Lung (tissue), 12 donors: ENCODE measurements around the gene THY1. TPM values are rescaled to one million over a fixed set of nuclear protein-coding genes. Genes with fewer than 3 reads are reported as not detected.

Source experiments
- ATAC-seq: fragments of 200-7000 bp; cut with Tn5 transposase; one replicate; pipeline ENCODE4 v1.9.1; 2020; ENCODE audit warnings: moderate number of reproducible peaks; ENCODE audit not compliant: insufficient read depth, low FRiP score
- DNase-seq, 3 donors: peaks; one replicate each; pipeline ENCODE4 v3.0.0-alpha.2; 2013 to 2017
- H3K27ac ChIP-seq, 2 donors: one replicate each; pipeline ENCODE4 v1.5.1; 2013; ENCODE audit warnings: mild to moderate bottlenecking in 2 of 2, moderate library complexity in 2 of 2, control low read depth in 1 of 2, inconsistent platforms in 1 of 2, low read depth in 1 of 2, low read length in 1 of 2
- H3K27me3 ChIP-seq, 3 donors: one replicate each; pipeline ENCODE4 v1.5.1; 2013; ENCODE audit warnings: low read length in 2 of 3; ENCODE audit not compliant: control insufficient read depth in 3 of 3, insufficient read depth in 3 of 3
- H3K36me3 ChIP-seq, 4 donors: one replicate each; pipeline ENCODE4 v1.5.1; 2013; ENCODE audit warnings: low read length in 4 of 4, mild to moderate bottlenecking in 1 of 4, moderate library complexity in 1 of 4; ENCODE audit not compliant: control insufficient read depth in 4 of 4, insufficient read depth in 4 of 4
- H3K4me1 ChIP-seq, 5 donors: one replicate each; pipeline ENCODE4 v1.5.1; 2013; ENCODE audit warnings: low read length in 5 of 5, mild to moderate bottlenecking in 2 of 5, moderate library complexity in 1 of 5; ENCODE audit not compliant: control insufficient read depth in 5 of 5, insufficient read depth in 5 of 5
- H3K4me3 ChIP-seq: one replicate; pipeline ENCODE4 v1.5.1; 2013; ENCODE audit warnings: mild to moderate bottlenecking, control low read depth, moderate library complexity
- H3K9ac ChIP-seq, 2 donors: one replicate each; pipeline ENCODE4 v1.5.1; 2013; ENCODE audit warnings: low read length in 2 of 2, control low read depth in 1 of 2; ENCODE audit not compliant: insufficient read depth in 1 of 2
- H3K9me3 ChIP-seq, 4 donors: one replicate each; pipeline ENCODE4 v1.5.1; 2013; ENCODE audit warnings: low read length in 3 of 4, mild to moderate bottlenecking in 1 of 4, moderate library complexity in 1 of 4; ENCODE audit not compliant: control insufficient read depth in 4 of 4, insufficient read depth in 3 of 4
- CTCF ChIP-seq: IDR thresholded peaks from 2 replicates; pipeline ENCODE4 v1.5.1; 2012; ENCODE audit warnings: mild to moderate bottlenecking; ENCODE audit errors: control extremely low read depth, extremely low read depth
- WGBS, 2 donors: extraction: QIAGEN DNeasy Blood & Tissue Kit; methylation state at CpG; one replicate each; pipeline ENCODE4 v1.1.7; 2013; 5-methylcytosine and 5-hydroxymethylcytosine counted together
- polyA plus RNA-seq, 2 donors: library from polyadenylated mRNA; stranded (reverse); fragments of 200-250 nt; gene quantifications; one replicate each; pipeline ENCODE4 v1.2.1, GENCODE V29; 2013
- total RNA-seq, 2 donors: library from RNA; depleted of rRNA in 1 of 2; stranded (reverse); fragments of >200 nt in 1 of 2; gene quantifications; one replicate each; pipeline ENCODE4 v1.2.1, GENCODE V29; 2014 to 2021
- donor health status: control.
- donor health status: control.
- donor health status: Bipolar disorder and iron deficiency.
- donor health status: healthy.
- donor health status: DM: yes; HTN: yes; CAD: no.

Gene THY1
- total and polyA plus RNA-seq, 4 donors = 5.1 to 44.2 (median 13.3) TPM

- H3K4me3 ChIP-seq = no peak overlapping the region
- ATAC-seq = no peak
- no peak for TF ChIP-seq CTCF
- H3K9ac ChIP-seq = no peak overlapping the region
- H3K4me1 ChIP-seq = peaks cover 0 to 14% (median 4%) of the 10 kb centered on the region in 5 donors
- H3K36me3 ChIP-seq = no peaks in the 10 kb centered on the region
- 67 to 73% methylated on average over 14 of the region's 14 CpGs for WGBS, 2 donors
- H3K27ac ChIP-seq = no peak overlapping the region
- no peak for DNase-seq
- peaks cover 3 to 24% (median 19%) of the 10 kb centered on the region in 3 donors for H3K27me3 ChIP-seq
- H3K9me3 ChIP-seq = no peaks in the 10 kb centered on the region
These were observed 710 bp upstream of the THY1 start for GRCh38 chr11:119423509-119424254.

- Histone ChIP-seq H3K4me3 (peak overlapping the region; percentile 3), H3K9me3 (no peaks in the 10 kb centered on the region), H3K36me3 (no peaks in the 10 kb centered on the region), H3K27ac (no peak overlapping the region), H3K27me3 (peaks cover 3 to 24% (median 19%) of the 10 kb centered on the region in 3 donors), H3K4me1 (peaks cover 0 to 14% (median 4%) of the 10 kb centered on the region in 5 donors), H3K9ac (no peak overlapping the region)
- ATAC-seq (no peak), DNase-seq (peak; percentile 46 to 47 (median 46))
- no peak for TF ChIP-seq CTCF
- 2 to 3% methylated on average over 49 of the region's 49 CpGs for WGBS, 2 donors
These were observed 797 bp downstream of the THY1 start for GRCh38 chr11:119421941-119422808.

- Histone ChIP-seq H3K27ac (no peak overlapping the region), H3K4me1 (peaks cover 0 to 14% (median 4%) of the 10 kb centered on the region in 5 donors), H3K9ac (no peak overlapping the region), H3K9me3 (no peaks in the 10 kb centered on the region), H3K36me3 (no peaks in the 10 kb centered on the region), H3K4me3 (no peak overlapping the region), H3K27me3 (peaks cover 3 to 24% (median 19%) of the 10 kb centered on the region in 3 donors)
- no peak for TF ChIP-seq CTCF
- ATAC-seq (no peak), DNase-seq (peak in 1 of 3 donors; percentile 17)
- WGBS, 2 donors = 33 to 59% methylated on average over 8 of the region's 8 CpGs
These were observed 1.6 kb downstream of the THY1 start for GRCh38 chr11:119421351-119421750.
